ENCODE results near the gene APBA2. TPM values are rescaled to one million over a fixed set of nuclear protein-coding genes. Genes with fewer than 3 reads are reported as not detected.
A peak's percentile ranks its signal among the peaks of the same experiment; 100 is the strongest.
"Not testable (repeated sequence)": the region's sequence is repeated elsewhere in the genome, so short reads cannot be mapped to it uniquely, and the experiment has no call there.

The APBA2 gene
- total RNA-seq, 1 donor from 2014 or later = 0.24 TPM

- no peak for ATAC-seq
Measured at GRCh38 chr15:28879551-28879950, 6.2 kb upstream of the APBA2 start.

- ATAC-seq = no peak
Measured at GRCh38 chr15:28880680-28881079, 5.1 kb upstream of the APBA2 start.

GRCh38 chr15:28881170-28881569 lies 4.6 kb upstream of the APBA2 start:
- ATAC-seq = no peak

- ATAC-seq = no peak
Measured at GRCh38 chr15:28881600-28881999, 4.2 kb upstream of the APBA2 start.

- ATAC-seq = no peak
Measured at GRCh38 chr15:28884151-28884940, 1.4 kb upstream of the APBA2 start.

- no peak for ATAC-seq
Measured at GRCh38 chr15:28885128-28885629, 595 bp upstream of the APBA2 start.

- no peak for ATAC-seq
Measured at GRCh38 chr15:28886431-28887338, 911 bp downstream of the APBA2 start.

GRCh38 chr15:28887339-28888174 lies 1.8 kb downstream of the APBA2 start:
- ATAC-seq = no peak

GRCh38 chr15:28888302-28888894 lies 2.6 kb downstream of the APBA2 start:
- ATAC-seq = no peak

- no peak for ATAC-seq
Measured at GRCh38 chr15:28888900-28889299, 3.1 kb downstream of the APBA2 start.

GRCh38 chr15:28889346-28889745 lies 3.6 kb downstream of the APBA2 start:
- ATAC-seq = no peak

GRCh38 chr15:28889871-28890270 lies 4.1 kb downstream of the APBA2 start:
- not testable (repeated sequence) for ATAC-seq

- ATAC-seq = not testable (repeated sequence)
Measured at GRCh38 chr15:28890291-28890690, 4.5 kb downstream of the APBA2 start.

GRCh38 chr15:28890711-28891495 lies 5.1 kb downstream of the APBA2 start:
- no peak for ATAC-seq

GRCh38 chr15:28891588-28891987 lies 5.8 kb downstream of the APBA2 start:
- ATAC-seq = no peak

- ATAC-seq = peak; percentile 21
Measured at GRCh38 chr15:28892789-28893610, 7.2 kb downstream of the APBA2 start.

- no peak for ATAC-seq
Measured at GRCh38 chr15:28894631-28895030, 8.9 kb downstream of the APBA2 start.

GRCh38 chr15:28895146-28895545 lies 9.4 kb downstream of the APBA2 start:
- no peak for ATAC-seq

- no peak for ATAC-seq
Measured at GRCh38 chr15:28895566-28895965, 9.8 kb downstream of the APBA2 start.

- ATAC-seq = no peak
Measured at GRCh38 chr15:28896951-28897350, 11.2 kb downstream of the APBA2 start.
